ENCODE results near the gene FAM13A.

Gene FAM13A

DNA sequence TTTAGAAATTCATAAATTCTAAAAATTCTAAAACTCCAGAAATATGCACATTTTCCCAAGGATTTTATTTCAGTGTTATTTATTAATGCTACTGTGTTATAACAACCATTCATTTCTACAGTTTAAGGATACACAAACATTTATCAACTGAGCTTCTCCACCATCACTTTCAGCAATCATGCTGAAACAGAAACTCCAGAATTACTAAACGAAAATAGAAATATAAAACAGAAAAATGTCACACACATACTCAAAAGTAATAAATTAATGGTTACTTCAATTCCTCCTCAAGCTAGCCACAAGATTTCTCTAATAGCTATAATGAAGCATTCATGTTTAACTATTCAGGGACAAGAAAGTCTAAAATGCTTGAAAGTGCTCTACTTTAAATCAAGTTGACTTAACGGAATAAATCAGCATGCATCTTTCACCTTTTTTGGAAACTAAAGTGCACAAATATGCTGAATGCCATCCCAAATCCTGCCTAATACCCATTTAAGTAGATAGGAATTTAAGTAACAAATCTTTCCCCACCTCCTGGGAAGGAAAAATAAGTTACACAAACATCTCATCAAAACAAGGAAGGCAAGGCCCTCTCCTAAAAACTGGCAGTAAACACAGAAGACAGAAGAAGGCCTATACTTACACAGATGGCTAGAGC, 563 bp downstream of the FAM13A start:
- Histone ChIP-seq H3K9me3 (ENCODE audit: severe bottlenecking) (no peaks in the 10 kb centered on the region), H3K27me3 (ENCODE audit: insufficient read depth, poor library complexity, severe bottlenecking) (no peaks in the 10 kb centered on the region), H3K27ac (ENCODE audit: poor library complexity, severe bottlenecking) (no peak overlapping the region), H3K4me3 (ENCODE audit: severe bottlenecking) (peak overlapping the region; percentile 26), H3K4me1 (ENCODE audit: insufficient read depth, poor library complexity, severe bottlenecking) (peaks cover 14% of the 10 kb centered on the region), H3K36me3 (ENCODE audit: low read depth) (no peaks in the 10 kb centered on the region; the same call in 1 of the 2 replicates)
- TF ChIP-seq, protein P1, sequence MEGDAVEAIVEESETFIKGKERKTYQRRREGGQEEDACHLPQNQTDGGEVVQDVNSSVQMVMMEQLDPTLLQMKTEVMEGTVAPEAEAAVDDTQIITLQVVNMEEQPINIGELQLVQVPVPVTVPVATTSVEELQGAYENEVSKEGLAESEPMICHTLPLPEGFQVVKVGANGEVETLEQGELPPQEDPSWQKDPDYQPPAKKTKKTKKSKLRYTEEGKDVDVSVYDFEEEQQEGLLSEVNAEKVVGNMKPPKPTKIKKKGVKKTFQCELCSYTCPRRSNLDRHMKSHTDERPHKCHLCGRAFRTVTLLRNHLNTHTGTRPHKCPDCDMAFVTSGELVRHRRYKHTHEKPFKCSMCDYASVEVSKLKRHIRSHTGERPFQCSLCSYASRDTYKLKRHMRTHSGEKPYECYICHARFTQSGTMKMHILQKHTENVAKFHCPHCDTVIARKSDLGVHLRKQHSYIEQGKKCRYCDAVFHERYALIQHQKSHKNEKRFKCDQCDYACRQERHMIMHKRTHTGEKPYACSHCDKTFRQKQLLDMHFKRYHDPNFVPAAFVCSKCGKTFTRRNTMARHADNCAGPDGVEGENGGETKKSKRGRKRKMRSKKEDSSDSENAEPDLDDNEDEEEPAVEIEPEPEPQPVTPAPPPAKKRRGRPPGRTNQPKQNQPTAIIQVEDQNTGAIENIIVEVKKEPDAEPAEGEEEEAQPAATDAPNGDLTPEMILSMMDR (IDR thresholded peaks at IDR 0.05; ENCODE audit: poor library complexity, severe bottlenecking): no peak
- ATAC-seq (ENCODE audit: low read depth) (peak; percentile 75), DNase-seq (ENCODE audit: low spot score) (no peak)

DNA sequence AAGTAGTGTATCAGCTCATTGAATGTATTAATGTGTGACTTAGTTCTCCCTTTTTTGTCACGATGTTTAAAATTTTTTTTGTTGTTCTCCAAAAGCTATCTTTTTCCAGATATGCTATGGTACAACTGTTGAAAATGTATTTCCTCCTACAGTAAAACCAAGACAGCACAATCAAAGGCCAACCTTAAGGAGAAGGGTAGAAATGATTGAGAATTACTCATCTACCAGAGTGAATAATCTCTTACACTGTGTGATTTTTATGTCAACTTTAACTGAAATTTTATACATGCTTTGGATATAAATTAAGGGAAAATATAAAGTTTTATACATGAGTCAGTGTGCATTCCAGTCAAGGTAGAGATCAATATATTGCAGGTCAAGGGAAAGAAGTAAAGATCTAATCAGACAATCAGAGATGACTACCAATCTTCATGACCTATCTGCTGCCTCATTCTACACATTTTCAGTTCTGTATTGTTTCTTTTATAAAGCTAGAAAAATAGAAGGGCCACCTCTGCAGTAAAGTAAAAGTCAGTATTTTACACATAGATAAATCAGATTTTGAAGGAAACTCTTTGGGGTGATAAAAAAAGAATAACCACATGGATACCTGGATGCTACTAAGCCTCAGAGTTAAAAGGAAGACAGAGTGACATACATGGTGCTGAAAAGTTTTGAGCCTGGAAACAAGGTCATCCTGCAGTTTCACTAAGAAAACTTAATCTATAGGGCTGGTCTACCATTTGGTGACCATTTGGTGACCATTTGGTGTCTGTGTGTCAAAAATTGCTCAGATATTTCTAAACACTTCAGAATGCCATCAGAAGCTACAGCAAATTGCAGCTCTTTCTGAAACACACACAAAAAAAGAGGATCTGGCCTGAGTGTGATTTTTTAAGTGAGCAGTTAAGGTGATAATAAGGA, 1.6 kb downstream of the FAM13A start:
- Histone ChIP-seq H3K36me3 (ENCODE audit: low read depth) (no peaks in the 10 kb centered on the region; the same call in 1 of the 2 replicates), H3K9me3 (ENCODE audit: severe bottlenecking) (no peaks in the 10 kb centered on the region), H3K4me1 (ENCODE audit: insufficient read depth, poor library complexity, severe bottlenecking) (peaks cover 14% of the 10 kb centered on the region), H3K27me3 (ENCODE audit: insufficient read depth, poor library complexity, severe bottlenecking) (no peaks in the 10 kb centered on the region), H3K27ac (ENCODE audit: poor library complexity, severe bottlenecking) (no peak overlapping the region), H3K4me3 (ENCODE audit: severe bottlenecking) (no peak overlapping the region)
- DNase-seq (ENCODE audit: low spot score): no peak
- TF ChIP-seq, protein P1 (IDR thresholded peaks at IDR 0.05; ENCODE audit: poor library complexity, severe bottlenecking): no peak
- 0 out of 3 replicates have a peak, but pooled peaks have one; percentile 44 for ATAC-seq (ENCODE audit: low read depth)

DNA sequence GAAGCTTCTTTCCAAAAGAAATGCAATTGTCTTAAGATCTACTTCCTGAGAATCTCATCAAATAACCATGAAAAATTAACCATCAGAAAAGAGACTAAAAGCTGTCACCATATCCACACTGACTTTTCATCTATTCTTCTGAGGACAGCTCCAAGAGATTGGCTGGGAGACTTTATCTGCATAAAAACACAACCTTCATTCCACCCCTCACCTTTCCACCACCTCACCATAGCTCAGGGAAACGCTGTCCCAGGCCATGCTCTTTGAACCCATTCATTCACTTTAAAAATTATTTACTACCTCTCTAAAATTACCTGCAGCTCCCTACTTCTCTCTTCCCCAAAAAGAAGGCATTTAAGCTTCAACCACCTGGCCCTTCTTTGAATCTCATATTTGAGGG, 2.4 kb downstream of the FAM13A start:
- H3K27me3 ChIP-seq (ENCODE audit: insufficient read depth, poor library complexity, severe bottlenecking): no peaks in the 10 kb centered on the region
- TF ChIP-seq, protein P1 (IDR thresholded peaks at IDR 0.05; ENCODE audit: poor library complexity, severe bottlenecking): no peak
- H3K27ac ChIP-seq (ENCODE audit: poor library complexity, severe bottlenecking): no peak overlapping the region
- H3K9me3 ChIP-seq (ENCODE audit: severe bottlenecking): no peaks in the 10 kb centered on the region
- no peaks in the 10 kb centered on the region; the same call in 1 of the 2 replicates for H3K36me3 ChIP-seq (ENCODE audit: low read depth)
- H3K4me1 ChIP-seq (ENCODE audit: insufficient read depth, poor library complexity, severe bottlenecking): peaks cover 14% of the 10 kb centered on the region
- H3K4me3 ChIP-seq (ENCODE audit: severe bottlenecking): no peak overlapping the region
- no peak for DNase-seq (ENCODE audit: low spot score)
- no peak for ATAC-seq (ENCODE audit: low read depth)

DNA sequence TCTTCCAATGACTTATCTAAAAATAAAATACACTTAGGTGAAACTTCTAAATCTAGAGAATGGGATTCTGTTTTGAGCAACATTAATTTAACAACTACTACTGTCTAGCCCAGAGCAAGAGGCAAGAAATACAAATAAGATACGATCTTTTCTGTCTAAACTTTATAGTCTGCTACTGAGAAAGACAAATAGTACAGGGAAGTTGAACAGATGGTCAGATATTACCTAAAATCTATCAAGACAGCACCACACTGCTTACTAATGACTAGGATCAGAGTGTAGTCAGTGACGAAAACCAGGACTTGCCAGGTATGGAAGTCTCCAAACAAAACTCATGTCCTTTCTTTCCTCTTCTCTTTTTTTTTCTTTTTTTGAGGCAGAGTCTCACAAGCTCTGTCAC, 7.1 kb downstream of the FAM13A start:
- Histone ChIP-seq H3K36me3 (ENCODE audit: low read depth) (no peaks in the 10 kb centered on the region), H3K4me3 (ENCODE audit: severe bottlenecking) (no peak overlapping the region), H3K4me1 (ENCODE audit: insufficient read depth, poor library complexity, severe bottlenecking) (peaks cover 2% of the 10 kb centered on the region), H3K27ac (ENCODE audit: poor library complexity, severe bottlenecking) (no peak overlapping the region), H3K9me3 (ENCODE audit: severe bottlenecking) (no peaks in the 10 kb centered on the region), H3K27me3 (ENCODE audit: insufficient read depth, poor library complexity, severe bottlenecking) (no peaks in the 10 kb centered on the region)
- TF ChIP-seq, protein P1 (IDR thresholded peaks at IDR 0.05; ENCODE audit: poor library complexity, severe bottlenecking): no peak
- no peak for DNase-seq (ENCODE audit: low spot score)
- no peak for ATAC-seq (ENCODE audit: low read depth)
